ENCODE measurements around the gene NAALADL2. TPM values are rescaled to one million over a fixed set of nuclear protein-coding genes. Genes with fewer than 3 reads are reported as not detected.
"Not testable (repeated sequence)": the region's sequence is repeated elsewhere in the genome, so short reads cannot be mapped to it uniquely, and the experiment has no call there.

NAALADL2 gene
- total RNA-seq, 1 donor from 2014 or later = 10.4 TPM

DNA sequence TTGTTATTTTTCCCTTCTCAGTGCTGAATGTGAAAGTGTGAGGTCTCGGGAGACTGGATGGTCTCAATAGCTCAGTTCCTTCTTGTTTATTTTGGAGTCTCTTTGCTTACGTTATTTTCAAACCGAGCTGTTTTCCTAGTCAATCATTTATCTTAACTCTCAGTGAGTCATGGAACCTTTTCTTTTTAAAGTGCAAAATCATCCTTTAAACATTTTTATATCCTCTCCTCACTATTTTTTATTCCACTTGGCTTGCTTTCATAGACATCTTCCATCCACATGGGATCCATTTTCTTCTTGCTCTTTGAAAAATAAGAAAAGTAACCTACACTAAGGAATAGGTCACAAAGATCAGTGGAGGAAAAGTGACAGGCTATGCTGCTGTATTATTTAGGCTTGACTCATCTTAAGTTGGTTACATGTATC is 497.8 kb downstream of the NAALADL2 start:
- Mint-ChIP-seq H3K36me3 (ENCODE audit: insufficient read depth) (peaks cover 5% of the 10 kb centered on the region), H3K4me1 (ENCODE audit: low read depth) (peaks cover 9% of the 10 kb centered on the region), H3K27me3 (no peaks in the 10 kb centered on the region), H3K9me3 (ENCODE audit: low read depth) (peaks cover 6% of the 10 kb centered on the region), H3K27ac (no peak overlapping the region), H3K4me3 (ENCODE audit: low read depth) (no peak overlapping the region)
- DNase-seq (ENCODE audit: low spot score, unreplicated experiment) = no peak
- TF ChIP-seq, protein P1, sequence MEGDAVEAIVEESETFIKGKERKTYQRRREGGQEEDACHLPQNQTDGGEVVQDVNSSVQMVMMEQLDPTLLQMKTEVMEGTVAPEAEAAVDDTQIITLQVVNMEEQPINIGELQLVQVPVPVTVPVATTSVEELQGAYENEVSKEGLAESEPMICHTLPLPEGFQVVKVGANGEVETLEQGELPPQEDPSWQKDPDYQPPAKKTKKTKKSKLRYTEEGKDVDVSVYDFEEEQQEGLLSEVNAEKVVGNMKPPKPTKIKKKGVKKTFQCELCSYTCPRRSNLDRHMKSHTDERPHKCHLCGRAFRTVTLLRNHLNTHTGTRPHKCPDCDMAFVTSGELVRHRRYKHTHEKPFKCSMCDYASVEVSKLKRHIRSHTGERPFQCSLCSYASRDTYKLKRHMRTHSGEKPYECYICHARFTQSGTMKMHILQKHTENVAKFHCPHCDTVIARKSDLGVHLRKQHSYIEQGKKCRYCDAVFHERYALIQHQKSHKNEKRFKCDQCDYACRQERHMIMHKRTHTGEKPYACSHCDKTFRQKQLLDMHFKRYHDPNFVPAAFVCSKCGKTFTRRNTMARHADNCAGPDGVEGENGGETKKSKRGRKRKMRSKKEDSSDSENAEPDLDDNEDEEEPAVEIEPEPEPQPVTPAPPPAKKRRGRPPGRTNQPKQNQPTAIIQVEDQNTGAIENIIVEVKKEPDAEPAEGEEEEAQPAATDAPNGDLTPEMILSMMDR (IDR thresholded peaks at IDR 0.05; ENCODE audit: unreplicated experiment) = no peak

GRCh38 chr3:175357758-175358157 is 498.6 kb downstream of the NAALADL2 start:
- Mint-ChIP-seq H3K36me3 (ENCODE audit: insufficient read depth) (peaks cover 5% of the 10 kb centered on the region), H3K27ac (no peak overlapping the region), H3K27me3 (no peaks in the 10 kb centered on the region), H3K4me1 (ENCODE audit: low read depth) (peaks cover 9% of the 10 kb centered on the region), H3K4me3 (ENCODE audit: low read depth) (no peak overlapping the region), H3K9me3 (ENCODE audit: low read depth) (peaks cover 12% of the 10 kb centered on the region)
- DNase-seq (ENCODE audit: low spot score, unreplicated experiment) = no peak
- TF ChIP-seq, protein P1 (IDR thresholded peaks at IDR 0.05; ENCODE audit: unreplicated experiment) = no peak

GRCh38 chr3:175358935-175359334 is 499.8 kb downstream of the NAALADL2 start:
- peaks cover 9% of the 10 kb centered on the region for H3K4me1 Mint-ChIP-seq (ENCODE audit: low read depth)
- peaks cover 15% of the 10 kb centered on the region for H3K9me3 Mint-ChIP-seq (ENCODE audit: low read depth)
- TF ChIP-seq, protein P1 (IDR thresholded peaks at IDR 0.05; ENCODE audit: unreplicated experiment) = no peak

DNA sequence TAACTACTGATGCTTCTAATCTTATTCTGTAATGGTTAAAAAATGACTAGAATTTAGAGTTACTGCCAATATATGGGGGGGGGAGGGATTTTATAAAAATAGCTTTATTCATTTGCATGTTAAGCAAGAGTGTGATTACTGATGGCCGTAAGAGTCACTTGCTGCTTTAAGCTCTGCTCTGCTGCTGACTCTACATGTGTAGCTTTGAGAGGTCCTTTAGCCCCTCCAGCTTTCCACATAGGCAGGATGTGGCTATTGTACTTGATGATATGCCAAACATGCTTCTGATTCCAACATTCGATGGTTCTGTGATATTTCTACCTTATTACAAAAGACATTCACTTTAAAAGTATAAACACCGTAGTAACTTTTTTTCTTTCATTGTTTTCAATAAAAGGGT is 511.3 kb downstream of the NAALADL2 start:
- not testable (repeated sequence) for H3K4me3 Mint-ChIP-seq (ENCODE audit: low read depth); H3K4me1 Mint-ChIP-seq (ENCODE audit: low read depth); DNase-seq (ENCODE audit: low spot score, unreplicated experiment); H3K36me3 Mint-ChIP-seq (ENCODE audit: insufficient read depth); H3K9me3 Mint-ChIP-seq (ENCODE audit: low read depth); H3K27ac Mint-ChIP-seq; H3K27me3 Mint-ChIP-seq

More at GRCh38 chr3:175358935-175359334, 499.8 kb downstream of the NAALADL2 start:
- DNase-seq (ENCODE audit: low spot score, unreplicated experiment) = no peak
- no peak overlapping the region for H3K4me3 Mint-ChIP-seq (ENCODE audit: low read depth)
- no peak overlapping the region for H3K27ac Mint-ChIP-seq
- H3K27me3 Mint-ChIP-seq = no peaks in the 10 kb centered on the region
- H3K36me3 Mint-ChIP-seq (ENCODE audit: insufficient read depth) = peaks cover 5% of the 10 kb centered on the region

- H3K36me3 Mint-ChIP-seq (ENCODE audit: insufficient read depth); H3K27me3 Mint-ChIP-seq; H3K9me3 Mint-ChIP-seq (ENCODE audit: low read depth); H3K4me3 Mint-ChIP-seq (ENCODE audit: low read depth); H3K4me1 Mint-ChIP-seq (ENCODE audit: low read depth); H3K27ac Mint-ChIP-seq; DNase-seq (ENCODE audit: low spot score, unreplicated experiment): not testable (repeated sequence)
Measured at GRCh38 chr3:175371187-175371586, 512.1 kb downstream of the NAALADL2 start.

GRCh38 chr3:175374705-175375104 is 515.6 kb downstream of the NAALADL2 start:
- TF ChIP-seq, protein P1 (IDR thresholded peaks at IDR 0.05; ENCODE audit: unreplicated experiment) = no peak

More at GRCh38 chr3:175374705-175375104, 515.6 kb downstream of the NAALADL2 start:
- peaks cover 5% of the 10 kb centered on the region for H3K9me3 Mint-ChIP-seq (ENCODE audit: low read depth)
- H3K27me3 Mint-ChIP-seq = no peaks in the 10 kb centered on the region
- no peak overlapping the region for H3K27ac Mint-ChIP-seq
- DNase-seq (ENCODE audit: low spot score, unreplicated experiment) = no peak
- peaks cover 10% of the 10 kb centered on the region for H3K4me1 Mint-ChIP-seq (ENCODE audit: low read depth)
- H3K4me3 Mint-ChIP-seq (ENCODE audit: low read depth) = no peak overlapping the region
- H3K36me3 Mint-ChIP-seq (ENCODE audit: insufficient read depth) = no peaks in the 10 kb centered on the region
